ENCODE results near the gene AQP7. TPM values are rescaled to one million over a fixed set of nuclear protein-coding genes. Genes with fewer than 3 reads are reported as not detected.
A peak's percentile ranks its signal among the peaks of the same experiment; 100 is the strongest.

AQP7 gene
- total RNA-seq, 1 donor from 2014 or later = 5.0 TPM

DNA sequence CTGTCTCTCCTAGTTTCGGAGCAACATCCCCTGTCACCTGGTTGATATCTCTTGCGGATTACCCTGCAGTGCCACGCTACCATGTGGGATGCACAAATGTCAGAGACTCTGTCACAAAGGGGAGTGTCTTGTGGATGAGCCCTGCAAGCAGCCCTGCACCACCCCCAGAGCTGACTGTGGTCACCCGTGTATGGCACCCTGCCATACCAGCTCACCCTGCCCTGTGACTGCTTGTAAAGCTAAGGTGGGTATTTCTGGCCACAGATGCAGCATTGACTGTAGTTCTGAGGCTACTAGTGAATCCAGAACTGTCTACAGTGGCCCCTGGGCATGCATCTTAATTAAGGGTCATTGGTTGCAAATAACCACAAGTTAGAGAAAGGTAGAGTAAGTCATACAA is 50.8 kb downstream of the AQP7 start:
- Mint-ChIP-seq H3K9me3 (no peaks in the 10 kb centered on the region), H3K27ac (no peak overlapping the region), H3K4me1 (ENCODE audit: unreplicated experiment) (no peaks in the 10 kb centered on the region), H3K27me3 (no peaks in the 10 kb centered on the region), H3K36me3 (peaks cover 34% of the 10 kb centered on the region), H3K4me3 (no peak overlapping the region)
- TF ChIP-seq, protein P1, sequence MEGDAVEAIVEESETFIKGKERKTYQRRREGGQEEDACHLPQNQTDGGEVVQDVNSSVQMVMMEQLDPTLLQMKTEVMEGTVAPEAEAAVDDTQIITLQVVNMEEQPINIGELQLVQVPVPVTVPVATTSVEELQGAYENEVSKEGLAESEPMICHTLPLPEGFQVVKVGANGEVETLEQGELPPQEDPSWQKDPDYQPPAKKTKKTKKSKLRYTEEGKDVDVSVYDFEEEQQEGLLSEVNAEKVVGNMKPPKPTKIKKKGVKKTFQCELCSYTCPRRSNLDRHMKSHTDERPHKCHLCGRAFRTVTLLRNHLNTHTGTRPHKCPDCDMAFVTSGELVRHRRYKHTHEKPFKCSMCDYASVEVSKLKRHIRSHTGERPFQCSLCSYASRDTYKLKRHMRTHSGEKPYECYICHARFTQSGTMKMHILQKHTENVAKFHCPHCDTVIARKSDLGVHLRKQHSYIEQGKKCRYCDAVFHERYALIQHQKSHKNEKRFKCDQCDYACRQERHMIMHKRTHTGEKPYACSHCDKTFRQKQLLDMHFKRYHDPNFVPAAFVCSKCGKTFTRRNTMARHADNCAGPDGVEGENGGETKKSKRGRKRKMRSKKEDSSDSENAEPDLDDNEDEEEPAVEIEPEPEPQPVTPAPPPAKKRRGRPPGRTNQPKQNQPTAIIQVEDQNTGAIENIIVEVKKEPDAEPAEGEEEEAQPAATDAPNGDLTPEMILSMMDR (conservative IDR thresholded peaks at IDR 0.05) = no peak
- peak; percentile 37 for DNase-seq (ENCODE audit: extremely low spot score, unreplicated experiment)

GRCh38 chr9:33350310-33350709 is 52.1 kb downstream of the AQP7 start:
- Mint-ChIP-seq H3K4me1 (ENCODE audit: unreplicated experiment) (no peaks in the 10 kb centered on the region), H3K4me3 (no peak overlapping the region), H3K27me3 (no peaks in the 10 kb centered on the region), H3K27ac (peak overlapping the region; percentile 59), H3K36me3 (peaks cover 33% of the 10 kb centered on the region), H3K9me3 (no peaks in the 10 kb centered on the region)
- TF ChIP-seq, protein P1 (conservative IDR thresholded peaks at IDR 0.05) = no peak
- DNase-seq (ENCODE audit: extremely low spot score, unreplicated experiment) = no peak

GRCh38 chr9:33349743-33350142 is 52.6 kb downstream of the AQP7 start:
- no peak overlapping the region for H3K4me3 Mint-ChIP-seq
- no peak overlapping the region for H3K27ac Mint-ChIP-seq
- no peaks in the 10 kb centered on the region for H3K27me3 Mint-ChIP-seq
- peak; percentile 25 for DNase-seq (ENCODE audit: extremely low spot score, unreplicated experiment)
- no peaks in the 10 kb centered on the region for H3K9me3 Mint-ChIP-seq
- peaks cover 33% of the 10 kb centered on the region for H3K36me3 Mint-ChIP-seq
- TF ChIP-seq, protein P1 (conservative IDR thresholded peaks at IDR 0.05) = no peak
- no peaks in the 10 kb centered on the region for H3K4me1 Mint-ChIP-seq (ENCODE audit: unreplicated experiment)

DNA sequence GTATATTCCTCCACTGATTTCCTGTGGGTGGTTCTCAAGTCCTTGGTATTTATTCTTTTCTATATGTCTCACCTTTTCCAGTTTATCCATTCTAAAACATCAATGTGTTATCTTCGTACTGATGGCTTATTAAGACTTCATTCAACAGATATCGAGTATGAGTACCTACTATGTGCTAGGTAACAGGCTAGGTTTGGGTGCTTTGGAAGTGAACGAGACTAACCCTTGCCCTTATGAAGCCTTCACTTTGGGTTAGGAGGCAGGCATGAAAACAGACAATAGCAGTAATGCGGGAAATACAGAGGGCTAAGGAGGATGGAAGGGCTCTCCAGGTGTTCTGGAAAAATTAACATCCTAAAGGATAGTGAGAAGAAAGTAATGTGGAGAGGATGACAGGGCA is 53.4 kb downstream of the AQP7 start:
- H3K4me3 Mint-ChIP-seq = no peak overlapping the region
- no peak for DNase-seq (ENCODE audit: extremely low spot score, unreplicated experiment)
- H3K27me3 Mint-ChIP-seq = no peaks in the 10 kb centered on the region
- TF ChIP-seq, protein P1 (conservative IDR thresholded peaks at IDR 0.05) = no peak
- no peaks in the 10 kb centered on the region for H3K4me1 Mint-ChIP-seq (ENCODE audit: unreplicated experiment)
- H3K27ac Mint-ChIP-seq = no peak overlapping the region
- H3K9me3 Mint-ChIP-seq = no peaks in the 10 kb centered on the region
- H3K36me3 Mint-ChIP-seq = peaks cover 33% of the 10 kb centered on the region

- Mint-ChIP-seq H3K4me1 (ENCODE audit: unreplicated experiment) (no peaks in the 10 kb centered on the region), H3K36me3 (peaks cover 40% of the 10 kb centered on the region), H3K4me3 (no peak overlapping the region), H3K27ac (peak overlapping the region; percentile 45), H3K9me3 (no peaks in the 10 kb centered on the region), H3K27me3 (no peaks in the 10 kb centered on the region)
- TF ChIP-seq, protein P1 (conservative IDR thresholded peaks at IDR 0.05) = no peak
- DNase-seq (ENCODE audit: extremely low spot score, unreplicated experiment) = no peak
Measured at GRCh38 chr9:33346564-33346963, 55.8 kb downstream of the AQP7 start.

- no peak overlapping the region for H3K27ac Mint-ChIP-seq
- TF ChIP-seq, protein P1 (conservative IDR thresholded peaks at IDR 0.05) = no peak
- no peak for DNase-seq (ENCODE audit: extremely low spot score, unreplicated experiment)
- peaks cover 5% of the 10 kb centered on the region for H3K9me3 Mint-ChIP-seq
- no peaks in the 10 kb centered on the region for H3K4me1 Mint-ChIP-seq (ENCODE audit: unreplicated experiment)
- no peak overlapping the region for H3K4me3 Mint-ChIP-seq
- no peaks in the 10 kb centered on the region for H3K27me3 Mint-ChIP-seq
- H3K36me3 Mint-ChIP-seq = peaks cover 55% of the 10 kb centered on the region
Measured at GRCh38 chr9:33344145-33344544, 58.2 kb downstream of the AQP7 start.
